Panc1 (cell line): Measurements from ENCODE around the gene SFI1. TPM values are rescaled to one million over a fixed set of nuclear protein-coding genes. Genes with fewer than 3 reads are reported as not detected.

ENCODE experiments used
- ATAC-seq: fragments of 200-7000 bp; cut with Tn5 transposase; 2 replicates; pipeline ENCODE4 v1.9.1; 2020; ENCODE audit warnings: mild to moderate bottlenecking, moderate library complexity
- BruUV-seq: library from RNA; stranded (reverse); fragments of 400-500 nt; replicated peaks from 2 replicates; lab custom pipeline; 2021; lab: Mats Ljungman, UMichigan
- CTCF ChIA-PET: fragments of 300-600 bp; sonication (Branson Sonifier 250); formaldehyde crosslinking; loops from one replicate; lab custom pipeline; 2022; ENCODE audit warnings: antibody characterized with exemption; lab: Charles Lee
- POLR2A ChIA-PET: fragments of 300-600 bp; sonication (Branson Sonifier 250); formaldehyde crosslinking; loops from one replicate; lab custom pipeline; 2022; ENCODE audit warnings: antibody characterized with exemption; lab: Charles Lee
- DNase-seq: peaks from one replicate; pipeline ENCODE4 v3.0.0-alpha.2; 2010; ENCODE audit warnings: low read depth, low spot score
- H3K27ac ChIP-seq: 2 replicates; pipeline ENCODE4 v1.5.1; 2011; ENCODE audit warnings: mild to moderate bottlenecking, low read length, inconsistent platforms
- H3K27me3 ChIP-seq: fragments of 200-500 bp; sonication (Bioruptor generic); 2 replicates; pipeline ENCODE4 v1.6.0; 2014; ENCODE audit warnings: low read length, inconsistent platforms; ENCODE audit not compliant: control insufficient read depth, insufficient read depth
- H3K36me3 ChIP-seq: fragments of 200-500 bp; sonication (Bioruptor generic); 2 replicates; pipeline ENCODE4 v1.5.1; 2014; ENCODE audit warnings: inconsistent platforms, mild to moderate bottlenecking, low read length, moderate library complexity; ENCODE audit not compliant: control insufficient read depth, insufficient read depth
- H3K4me1 ChIP-seq: 2 replicates; pipeline ENCODE4 v1.5.1; 2011; ENCODE audit warnings: inconsistent platforms, mild to moderate bottlenecking, low read length, moderate library complexity; ENCODE audit not compliant: control insufficient read depth, insufficient read depth
- H3K4me3 ChIP-seq, 2 experiments: 2 replicates each; pipeline ENCODE4 v1.5.1; 2011 to 2012; ENCODE audit warnings: low read depth in 2 of 2, low read length in 2 of 2, mild to moderate bottlenecking in 2 of 2, inconsistent platforms in 1 of 2, moderate library complexity in 1 of 2
- H3K9me3 ChIP-seq: fragments of 200-500 bp; sonication (Bioruptor generic); 2 replicates; pipeline ENCODE4 v1.5.1; 2014; ENCODE audit warnings: low read depth, mild to moderate bottlenecking, inconsistent platforms, low read length, moderate library complexity; ENCODE audit not compliant: control insufficient read depth, insufficient read depth
- POLR2AphosphoS5 ChIP-seq: IDR thresholded peaks from 2 replicates; pipeline ENCODE4 v1.6.1; 2012; ENCODE audit warnings: mild to moderate bottlenecking, low read depth, low read length, moderate library complexity
- REST ChIP-seq, 2 experiments: IDR thresholded peaks; 2 replicates each; pipeline ENCODE4 v1.6.1; 2011 to 2012; ENCODE audit warnings: low read depth in 2 of 2, control low read depth in 1 of 2, low read length in 1 of 2, mild to moderate bottlenecking in 1 of 2, moderate library complexity in 1 of 2; ENCODE audit not compliant: insufficient read depth in 1 of 2
- SIN3A ChIP-seq: IDR thresholded peaks from 2 replicates; pipeline ENCODE4 v1.6.1; 2012; ENCODE audit warnings: low read depth, mild to moderate bottlenecking, low read length, moderate library complexity, borderline replicate concordance; ENCODE audit not compliant: insufficient read depth
- TCF7L2 ChIP-seq: IDR thresholded peaks from 2 replicates; pipeline ENCODE4 v1.6.1; 2011; ENCODE audit warnings: mild to moderate bottlenecking, low read depth, low read length, inconsistent platforms
- in situ Hi-C: cut with HindIII; loops from 2 replicates; pipeline ENCODE4 v1.10.0; 2016; ENCODE audit warnings: low sequenced_read_pairs, low pct_unique_long_range_greater_than_20kb
- intact Hi-C: fragments of 100-400 bp; cut with micrococcal nuclease; formaldehyde crosslinking; loops from one replicate; pipeline ENCODE4 v1.10.0; 2022; ENCODE audit not compliant: unreplicated experiment
- total RNA-seq: library from RNA; stranded (reverse); gene quantifications from one replicate; pipeline ENCODE4 v1.2.1, GENCODE V29; 2021; ENCODE audit not compliant: unreplicated experiment
- TF ChIP-seq, protein P1 (sequence below): fragments of 450-650 bp; IDR thresholded peaks from 2 replicates; pipeline ENCODE4 v1.5.1; 2017; ENCODE audit warnings: mild to moderate bottlenecking

SFI1 gene
- total RNA-seq, 1 experiment from 2014 or later: 29.9 TPM

DNA sequence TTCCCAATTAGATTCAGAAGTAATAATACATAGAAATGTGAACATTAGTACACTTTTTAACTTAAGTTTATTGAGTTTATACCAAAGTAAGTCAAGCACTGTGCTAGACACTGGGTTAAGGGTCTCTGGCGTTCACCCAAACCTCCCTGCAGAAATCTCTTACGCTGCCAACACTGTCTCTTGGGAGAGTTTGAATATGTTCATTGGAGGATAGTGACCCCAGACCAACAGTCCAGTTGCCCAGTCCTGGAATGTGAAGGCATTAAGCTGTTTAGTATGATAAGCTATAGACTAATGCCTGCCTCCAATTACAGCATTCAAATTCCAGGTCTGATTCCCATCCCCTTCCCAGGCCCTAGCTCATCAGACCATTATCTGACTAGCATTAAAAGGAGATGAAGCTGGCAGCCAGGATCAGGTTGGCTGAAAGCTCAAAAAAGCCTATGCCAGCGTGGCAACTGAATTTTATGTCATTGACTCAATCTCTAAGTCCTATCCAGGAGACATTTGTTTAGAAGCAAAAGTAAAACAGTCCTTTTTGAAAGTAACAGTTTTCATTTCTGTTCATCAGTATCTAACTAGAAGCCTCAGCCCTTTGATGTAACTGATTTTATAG lies 77.8 kb downstream of the SFI1 start:
- H3K4me3 ChIP-seq: no peak overlapping the region
- ChIA-PET POLR2A (no interaction called here), CTCF (no interaction called here)
- DNase-seq (no peak), ATAC-seq (no peak)
- in situ Hi-C loops (no loop called here), intact Hi-C loops (no loop called here)
- H3K27me3 ChIP-seq: no peaks in the 10 kb centered on the region
- H3K9me3 ChIP-seq: no peaks in the 10 kb centered on the region
- H3K27ac ChIP-seq: no peak overlapping the region
- no peaks in the 10 kb centered on the region for H3K4me1 ChIP-seq
- TF ChIP-seq TCF7L2 (no peak), SIN3A (no peak), REST (IDR thresholded peaks at IDR 0.05; ENCODE audit: insufficient read depth in 1 of 2, low read depth in 2 of 2, low read length in 1 of 2) (no peak), POLR2AphosphoS5 (no peak)
- TF ChIP-seq, protein P1, sequence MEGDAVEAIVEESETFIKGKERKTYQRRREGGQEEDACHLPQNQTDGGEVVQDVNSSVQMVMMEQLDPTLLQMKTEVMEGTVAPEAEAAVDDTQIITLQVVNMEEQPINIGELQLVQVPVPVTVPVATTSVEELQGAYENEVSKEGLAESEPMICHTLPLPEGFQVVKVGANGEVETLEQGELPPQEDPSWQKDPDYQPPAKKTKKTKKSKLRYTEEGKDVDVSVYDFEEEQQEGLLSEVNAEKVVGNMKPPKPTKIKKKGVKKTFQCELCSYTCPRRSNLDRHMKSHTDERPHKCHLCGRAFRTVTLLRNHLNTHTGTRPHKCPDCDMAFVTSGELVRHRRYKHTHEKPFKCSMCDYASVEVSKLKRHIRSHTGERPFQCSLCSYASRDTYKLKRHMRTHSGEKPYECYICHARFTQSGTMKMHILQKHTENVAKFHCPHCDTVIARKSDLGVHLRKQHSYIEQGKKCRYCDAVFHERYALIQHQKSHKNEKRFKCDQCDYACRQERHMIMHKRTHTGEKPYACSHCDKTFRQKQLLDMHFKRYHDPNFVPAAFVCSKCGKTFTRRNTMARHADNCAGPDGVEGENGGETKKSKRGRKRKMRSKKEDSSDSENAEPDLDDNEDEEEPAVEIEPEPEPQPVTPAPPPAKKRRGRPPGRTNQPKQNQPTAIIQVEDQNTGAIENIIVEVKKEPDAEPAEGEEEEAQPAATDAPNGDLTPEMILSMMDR: no peak
- H3K36me3 ChIP-seq: no peaks in the 10 kb centered on the region
- no TSS peak for BruUV-seq

GRCh38 chr22:31575190-31575589 lies 78.9 kb downstream of the SFI1 start:
- Histone ChIP-seq H3K27ac (no peak overlapping the region), H3K9me3 (no peaks in the 10 kb centered on the region), H3K36me3 (no peaks in the 10 kb centered on the region), H3K27me3 (no peaks in the 10 kb centered on the region), H3K4me3 (no peak overlapping the region), H3K4me1 (no peaks in the 10 kb centered on the region)
- in situ Hi-C loops (no loop called here), intact Hi-C loops (no loop called here)
- ATAC-seq: no peak
- TF ChIP-seq POLR2AphosphoS5: no peak
- TF ChIP-seq REST (IDR thresholded peaks at IDR 0.05; ENCODE audit: insufficient read depth in 1 of 2, low read depth in 2 of 2, low read length in 1 of 2): no peak
- no peak for TF ChIP-seq TCF7L2
- TF ChIP-seq, protein P1: no peak
- TF ChIP-seq SIN3A: no peak
- no TSS peak for BruUV-seq
- ChIA-PET POLR2A (no interaction called here), CTCF (no interaction called here)
- no peak for DNase-seq
